ENCODE results near the gene SKOR1.

SKOR1 gene

GRCh38 chr15:67819636-67820035, 5.7 kb upstream of the SKOR1 start:
- no peak for DNase-seq

DNA sequence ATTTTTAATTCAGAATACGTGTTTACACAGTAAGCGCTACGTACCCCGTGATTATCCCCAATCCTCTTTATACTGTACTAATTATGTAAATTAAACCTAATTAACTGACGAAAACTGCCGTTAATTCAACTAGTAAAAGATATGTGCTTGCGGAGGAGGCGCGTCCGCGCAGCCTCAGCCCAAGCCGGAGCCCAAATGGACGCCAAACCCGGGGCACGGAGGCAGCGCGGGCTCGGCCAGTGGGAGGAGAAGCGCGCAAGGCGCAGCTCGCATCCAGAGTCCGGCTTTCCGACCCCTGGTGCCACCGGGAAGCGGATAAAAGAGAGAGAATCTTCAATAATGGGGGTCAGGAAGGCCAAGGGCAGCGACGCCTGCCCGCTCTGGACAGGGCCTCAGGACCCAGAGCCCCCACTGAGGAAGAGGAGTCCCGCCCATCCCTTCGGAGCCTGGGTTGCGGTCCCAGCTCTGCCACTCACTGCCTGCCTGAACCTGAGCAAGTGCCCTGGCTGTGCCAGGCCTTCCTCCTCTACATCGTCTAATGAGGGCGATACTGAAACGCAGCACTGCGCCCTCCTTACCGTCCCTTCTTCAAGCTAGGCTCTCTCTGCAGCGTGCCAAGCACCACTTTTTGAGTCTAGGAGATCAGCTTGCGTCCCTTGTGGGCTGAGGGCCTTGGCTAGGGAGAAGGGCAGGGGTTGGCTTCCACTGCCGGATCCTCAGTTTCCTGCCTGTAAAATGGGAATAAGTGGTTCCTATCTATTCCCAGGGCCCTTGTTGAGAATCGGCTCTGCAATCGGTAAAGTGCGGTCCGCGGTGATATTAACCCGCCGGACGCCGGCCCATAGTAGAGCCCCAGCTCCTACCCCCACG, 5.0 kb upstream of the SKOR1 start:
- peak; percentile 6 for DNase-seq

DNA sequence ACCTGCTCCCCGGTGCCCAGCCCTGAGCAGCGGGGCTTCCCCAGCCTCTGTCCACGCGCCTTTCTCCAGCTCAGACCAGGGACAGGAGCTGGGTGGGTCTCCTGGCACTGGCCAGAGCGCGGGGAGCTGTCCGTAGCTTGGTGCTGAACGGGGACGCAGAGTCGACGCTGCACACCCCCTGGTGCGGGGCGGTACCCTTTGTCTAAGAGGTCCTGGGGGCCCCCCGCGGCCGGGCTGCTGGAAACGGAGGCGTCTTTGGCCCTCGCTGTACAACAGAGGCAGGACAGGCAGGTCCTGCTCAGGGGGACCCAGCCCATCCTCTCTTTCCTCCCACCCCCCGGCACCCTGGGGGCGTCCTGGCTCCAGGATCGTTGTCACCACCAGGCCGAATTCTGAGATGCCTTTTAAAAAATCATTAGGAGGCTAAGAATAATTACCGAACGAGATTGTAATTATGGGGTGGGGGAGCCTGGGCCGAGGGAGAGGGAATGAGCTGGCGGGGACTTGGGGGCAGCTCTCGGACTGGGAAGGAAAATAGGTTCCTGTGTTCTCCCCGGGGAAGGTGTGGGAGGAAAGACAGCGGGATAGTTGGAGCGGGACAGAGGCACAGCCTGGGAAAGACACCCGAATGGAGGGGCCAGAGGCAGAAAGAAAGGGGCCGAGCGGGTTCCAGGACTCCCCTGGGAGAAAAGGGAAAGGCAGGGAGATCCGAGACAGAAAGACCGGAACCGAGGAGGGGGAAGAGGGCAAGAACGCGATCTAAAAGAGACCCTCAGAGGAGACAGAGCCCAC, 4.1 kb upstream of the SKOR1 start:
- DNase-seq, result peak; percentile 50

DNA sequence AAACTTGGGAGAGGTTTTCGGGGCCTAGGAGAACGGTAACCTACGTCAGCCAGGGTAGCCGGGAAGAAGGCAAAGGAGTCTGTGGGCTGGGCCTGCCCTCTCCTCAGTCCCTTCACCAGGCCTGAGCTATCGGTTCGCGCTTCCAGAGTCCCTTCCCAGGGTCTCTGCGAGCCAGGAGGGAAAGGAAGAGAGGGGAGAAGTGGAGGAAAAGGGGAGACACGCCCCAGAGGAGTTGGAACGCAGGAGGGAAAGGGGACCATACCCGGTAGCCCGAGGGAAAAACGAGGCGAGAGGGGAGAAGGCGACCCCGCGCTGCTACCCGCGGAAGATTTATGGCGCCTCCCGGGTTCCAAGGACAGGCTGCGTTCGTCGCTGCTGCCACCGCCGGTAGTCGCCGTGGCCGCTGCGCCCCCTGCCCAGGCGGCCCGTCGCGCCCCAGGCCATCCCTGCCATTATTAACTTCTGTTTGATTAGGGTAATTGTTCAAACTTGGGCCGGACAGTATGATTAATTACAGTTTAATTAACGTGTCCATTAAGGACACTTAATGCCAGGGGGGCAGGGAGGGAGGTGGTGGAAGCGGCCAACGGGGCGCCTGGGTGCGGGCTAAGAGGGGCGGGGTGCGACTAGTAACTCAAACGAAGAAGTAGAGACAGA, 3.4 kb upstream of the SKOR1 start:
- DNase-seq, result no peak

GRCh38 chr15:67822537-67823313, 2.6 kb upstream of the SKOR1 start:
- peak; percentile 13 for DNase-seq

DNA sequence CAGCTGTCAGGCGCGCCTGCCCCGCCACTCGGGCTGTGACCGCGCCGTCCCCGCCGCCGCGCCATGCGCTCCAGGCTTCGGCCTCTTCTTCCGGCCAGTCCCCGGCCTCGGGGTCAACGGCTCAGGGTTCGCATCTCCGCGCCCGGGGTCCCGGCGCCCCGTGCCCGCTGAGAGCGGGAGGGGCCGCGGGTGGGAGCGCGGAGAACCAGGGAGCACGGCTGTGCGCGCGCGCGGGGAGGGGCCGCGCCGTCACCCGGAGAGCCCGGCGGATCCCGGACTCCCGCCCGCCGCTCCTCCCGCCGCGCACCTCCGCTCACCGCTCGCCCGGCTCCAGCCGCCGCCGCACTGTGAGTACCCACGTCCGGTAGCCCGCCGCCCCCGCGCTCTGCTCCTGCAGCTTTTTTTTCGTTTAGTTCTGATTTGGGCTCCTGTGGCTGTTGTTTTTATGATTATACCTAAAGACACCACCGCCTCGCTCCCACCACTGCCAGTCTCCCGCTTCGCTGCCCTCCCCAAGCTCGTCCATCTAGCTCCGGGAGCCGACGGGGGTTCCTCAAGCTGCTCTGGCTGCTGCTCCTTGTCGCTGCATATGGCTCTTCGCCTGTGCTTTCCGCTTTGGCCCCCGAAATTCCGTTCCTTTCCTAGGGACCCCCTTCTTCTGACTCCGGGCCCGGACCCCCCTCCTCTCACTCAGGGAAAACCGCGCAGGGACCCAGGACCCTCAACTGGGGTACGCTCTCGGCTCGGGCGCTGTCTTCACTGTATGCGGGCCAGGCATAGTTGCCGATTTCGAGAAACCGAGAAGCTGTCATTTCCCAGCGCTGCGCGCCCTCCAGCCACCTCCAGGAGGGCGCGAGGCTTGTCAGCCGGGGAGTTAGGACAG, 1.8 kb upstream of the SKOR1 start:
- DNase-seq, result peak; percentile 27

- no peak for DNase-seq
Measured at GRCh38 chr15:67824197-67824968, 926 bp upstream of the SKOR1 start.

DNA sequence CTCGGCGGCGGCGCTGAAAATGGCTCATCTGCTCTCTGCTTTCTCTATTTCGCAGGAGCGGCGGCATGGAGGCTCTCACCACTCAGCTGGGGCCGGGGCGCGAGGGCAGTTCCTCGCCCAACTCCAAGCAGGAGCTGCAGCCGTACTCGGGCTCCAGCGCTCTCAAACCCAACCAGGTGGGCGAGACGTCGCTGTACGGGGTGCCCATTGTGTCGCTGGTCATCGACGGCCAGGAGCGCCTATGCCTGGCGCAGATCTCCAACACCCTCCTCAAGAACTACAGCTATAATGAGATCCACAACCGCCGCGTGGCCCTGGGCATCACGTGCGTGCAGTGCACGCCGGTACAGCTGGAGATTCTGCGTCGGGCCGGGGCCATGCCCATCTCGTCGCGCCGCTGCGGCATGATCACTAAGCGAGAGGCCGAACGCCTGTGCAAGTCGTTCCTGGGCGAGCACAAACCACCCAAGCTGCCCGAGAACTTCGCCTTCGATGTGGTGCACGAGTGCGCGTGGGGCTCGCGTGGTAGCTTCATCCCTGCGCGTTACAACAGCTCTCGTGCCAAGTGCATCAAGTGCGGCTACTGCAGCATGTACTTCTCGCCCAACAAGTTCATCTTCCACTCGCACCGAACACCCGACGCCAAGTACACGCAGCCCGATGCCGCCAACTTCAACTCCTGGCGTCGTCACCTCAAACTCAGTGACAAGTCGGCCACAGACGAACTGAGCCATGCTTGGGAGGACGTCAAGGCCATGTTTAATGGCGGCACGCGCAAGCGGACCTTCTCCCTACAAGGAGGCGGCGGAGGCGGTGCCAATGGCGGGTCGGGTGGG, 790 bp downstream of the SKOR1 start:
- DNase-seq, result peak; percentile 37

DNA sequence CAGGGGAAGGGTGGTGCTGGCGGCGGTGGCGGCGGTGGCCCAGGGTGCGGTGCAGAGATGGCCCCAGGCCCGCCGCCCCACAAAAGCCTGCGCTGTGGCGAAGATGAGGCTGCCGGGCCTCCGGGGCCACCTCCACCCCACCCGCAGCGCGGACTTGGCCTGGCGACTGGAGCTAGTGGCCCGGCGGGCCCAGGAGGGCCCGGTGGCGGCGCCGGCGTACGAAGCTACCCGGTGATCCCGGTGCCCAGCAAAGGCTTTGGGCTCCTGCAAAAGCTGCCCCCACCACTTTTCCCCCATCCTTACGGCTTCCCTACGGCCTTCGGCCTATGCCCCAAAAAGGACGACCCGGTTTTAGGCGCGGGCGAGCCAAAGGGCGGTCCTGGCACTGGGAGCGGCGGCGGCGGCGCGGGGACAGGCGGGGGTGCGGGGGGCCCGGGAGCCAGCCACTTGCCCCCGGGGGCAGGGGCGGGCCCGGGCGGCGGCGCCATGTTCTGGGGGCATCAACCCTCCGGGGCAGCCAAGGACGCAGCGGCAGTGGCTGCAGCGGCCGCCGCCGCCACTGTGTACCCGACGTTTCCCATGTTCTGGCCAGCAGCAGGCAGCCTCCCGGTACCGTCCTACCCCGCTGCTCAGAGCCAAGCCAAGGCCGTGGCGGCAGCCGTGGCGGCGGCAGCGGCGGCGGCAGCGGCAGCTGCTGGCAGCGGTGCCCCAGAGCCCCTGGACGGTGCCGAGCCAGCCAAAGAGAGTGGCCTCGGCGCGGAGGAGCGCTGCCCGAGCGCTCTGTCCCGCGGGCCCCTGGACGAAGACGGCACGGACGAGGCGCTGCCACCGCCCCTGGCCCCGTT, 1.6 kb downstream of the SKOR1 start:
- DNase-seq, result peak; percentile 16

- DNase-seq, result peak; percentile 13
Measured at GRCh38 chr15:67827562-67828277, 2.4 kb downstream of the SKOR1 start.

GRCh38 chr15:67828278-67828968, 3.1 kb downstream of the SKOR1 start:
- peak; percentile 6 for DNase-seq

DNA sequence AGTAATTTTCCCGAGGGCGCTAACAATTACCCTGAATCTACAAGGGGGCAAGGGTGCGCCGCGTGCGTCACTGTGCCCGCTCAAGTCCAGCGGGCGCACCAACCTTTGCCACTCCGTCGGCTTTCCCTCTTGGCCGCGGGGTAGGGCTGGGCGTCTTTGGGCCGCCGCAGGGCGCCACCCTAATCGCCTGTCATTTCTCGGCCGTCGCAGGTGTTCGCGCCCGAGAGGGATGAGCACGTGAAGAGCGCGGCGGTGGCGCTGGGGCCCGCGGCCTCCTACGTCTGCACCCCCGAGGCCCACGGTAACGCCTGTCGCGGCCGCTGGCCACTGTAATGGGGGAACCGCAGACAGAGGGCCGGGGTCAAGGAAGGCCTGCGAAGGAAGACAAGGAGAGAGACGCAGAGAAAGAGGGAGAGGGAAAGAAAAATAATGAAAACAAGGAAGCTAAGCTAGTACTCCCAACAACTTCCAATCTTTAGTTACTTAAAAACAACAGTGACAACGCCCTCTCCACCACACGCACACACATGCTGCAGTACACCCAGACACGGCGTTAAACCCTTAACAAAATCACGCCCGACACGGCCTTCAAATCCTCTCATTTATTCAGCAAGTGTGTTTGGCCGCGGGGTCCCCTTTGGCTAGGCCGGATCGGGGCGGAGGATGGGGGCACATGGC, 3.8 kb downstream of the SKOR1 start:
- no peak for DNase-seq

GRCh38 chr15:67829647-67830504, 4.6 kb downstream of the SKOR1 start:
- DNase-seq, result no peak

- no peak for DNase-seq
Measured at GRCh38 chr15:67831363-67831762, 6.1 kb downstream of the SKOR1 start.

DNA sequence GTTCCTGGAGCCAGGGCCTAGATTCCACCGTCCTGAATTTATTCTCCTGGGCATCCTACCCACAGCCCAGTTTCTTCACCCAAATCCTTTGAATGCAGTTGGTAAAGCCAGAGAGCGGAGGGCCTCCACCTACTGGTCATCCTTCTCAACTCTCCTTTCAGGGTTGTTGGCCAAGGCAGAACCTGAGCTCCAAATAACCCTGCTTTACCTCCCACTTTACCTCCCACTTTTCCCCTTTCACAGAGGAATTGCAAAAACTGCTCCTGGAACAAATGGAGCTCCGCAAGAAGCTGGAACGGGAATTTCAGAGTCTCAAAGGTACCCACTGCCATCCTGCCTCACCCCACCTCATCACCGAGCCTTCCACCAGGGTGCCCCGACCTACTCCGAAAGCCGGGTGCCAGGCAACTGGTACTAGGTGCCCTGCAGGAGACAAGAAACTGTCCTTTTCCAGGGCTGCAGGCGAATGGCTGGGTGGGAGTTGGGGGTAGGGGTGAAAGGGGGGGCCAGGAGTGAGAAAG, 6.8 kb downstream of the SKOR1 start:
- DNase-seq, result no peak
